ENCODE data around the gene CTSH.
"Not testable (repeated sequence)": the region's sequence is repeated elsewhere in the genome, so short reads cannot be mapped to it uniquely, and the experiment has no call there.

CTSH gene

GRCh38 chr15:78872155-78872971 lies 72.5 kb downstream of the CTSH start, which contains the start of gene MORF4L1:
MORF4L1 (plus strand) TSS chr15:78872890; CDS start chr15:78873018, 128 bp downstream.
- peak within 1 kb of the TSS; percentile 95 for H3K4me3 ChIP-seq (ENCODE audit: low read length)
- DNase-seq (ENCODE audit: low read depth, low spot score) = peak; percentile 92

GRCh38 chr15:78871483-78872127 lies 73.2 kb downstream of the CTSH start:
- not testable (repeated sequence) for DNase-seq (ENCODE audit: low read depth, low spot score); H3K4me3 ChIP-seq (ENCODE audit: low read length)
